DMS153 (cell line): ENCODE data around the gene DENND1A.
A peak's percentile ranks its signal among the peaks of the same experiment; 100 is the strongest.

ENCODE experiments used
- DNase-seq: peaks from one replicate; lab custom pipeline; 2025; lab: John Stamatoyannopoulos, UW

Gene DENND1A

DNA sequence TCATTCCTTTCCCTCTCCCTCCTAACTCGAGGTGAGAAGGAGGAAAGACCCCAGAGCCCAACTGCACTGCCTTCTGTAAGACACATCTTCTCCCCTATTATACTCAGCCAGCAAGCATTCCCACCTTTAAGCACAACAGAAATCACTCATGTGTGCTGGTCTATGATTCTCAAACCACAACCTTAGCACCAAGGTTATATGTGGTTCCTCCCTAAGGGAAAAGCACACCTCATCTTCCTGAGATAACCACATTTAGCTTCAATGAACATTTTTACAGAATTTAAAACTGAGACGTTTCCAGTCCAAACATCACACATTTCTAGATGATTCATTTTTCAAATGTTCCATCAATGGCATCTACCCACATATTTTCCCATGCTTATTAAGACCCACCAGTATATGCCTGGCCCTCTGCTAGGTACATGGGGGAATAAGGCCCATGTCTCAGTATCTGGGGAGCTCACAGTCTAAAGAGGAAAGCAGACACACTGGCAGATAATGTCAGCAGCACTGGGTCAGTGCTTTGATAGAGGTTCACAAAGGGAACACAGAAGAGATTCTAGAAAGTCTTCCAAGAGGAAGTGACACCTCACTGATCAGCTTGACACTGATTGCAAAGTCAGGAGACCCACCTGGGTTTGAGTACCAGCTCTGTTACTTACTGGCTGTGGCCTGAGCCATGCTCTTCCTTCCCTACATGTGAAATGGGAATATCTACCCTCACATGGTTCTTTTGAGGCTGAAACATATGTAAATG is 245.4 kb downstream of the DENND1A start:
- no peak for DNase-seq

DNA sequence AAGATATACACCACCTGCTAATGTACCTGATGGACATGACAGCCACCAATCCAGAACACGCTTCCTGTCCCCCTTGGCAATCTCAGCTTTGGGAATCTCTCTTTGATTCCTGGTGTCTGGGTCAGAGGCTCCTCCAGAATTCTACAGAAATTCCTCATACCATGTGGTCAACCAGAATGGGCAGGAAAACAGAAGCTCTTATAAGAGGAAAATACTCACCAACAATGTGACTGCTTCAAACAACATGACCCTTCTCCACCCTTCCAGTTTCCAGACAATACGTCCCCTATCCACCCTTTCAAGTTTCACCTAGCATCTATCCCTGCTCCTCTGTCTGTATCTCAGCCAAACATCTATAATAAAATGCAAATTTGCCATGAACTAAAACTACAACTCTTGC is 247.2 kb downstream of the DENND1A start:
- DNase-seq = no peak

DNA sequence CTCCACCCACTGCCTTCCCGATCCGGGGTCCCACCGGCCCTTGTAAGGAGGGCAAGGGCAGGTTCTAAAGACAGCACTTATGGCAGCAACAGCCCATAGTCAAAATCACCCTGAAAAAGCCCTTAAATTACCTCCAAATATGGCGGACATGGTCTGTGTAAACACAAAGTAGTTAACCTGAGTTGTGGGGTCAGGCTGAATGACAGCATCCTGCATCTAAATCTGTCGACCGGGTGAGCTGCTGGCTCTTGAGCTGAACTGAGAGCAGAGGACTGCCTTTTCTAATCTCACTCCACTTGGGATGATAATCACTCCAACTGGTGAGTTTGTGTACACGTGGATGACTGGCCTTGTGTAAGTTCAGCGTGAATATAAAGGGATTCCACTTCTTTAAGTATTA is 249.6 kb downstream of the DENND1A start:
- DNase-seq = no peak

DNA sequence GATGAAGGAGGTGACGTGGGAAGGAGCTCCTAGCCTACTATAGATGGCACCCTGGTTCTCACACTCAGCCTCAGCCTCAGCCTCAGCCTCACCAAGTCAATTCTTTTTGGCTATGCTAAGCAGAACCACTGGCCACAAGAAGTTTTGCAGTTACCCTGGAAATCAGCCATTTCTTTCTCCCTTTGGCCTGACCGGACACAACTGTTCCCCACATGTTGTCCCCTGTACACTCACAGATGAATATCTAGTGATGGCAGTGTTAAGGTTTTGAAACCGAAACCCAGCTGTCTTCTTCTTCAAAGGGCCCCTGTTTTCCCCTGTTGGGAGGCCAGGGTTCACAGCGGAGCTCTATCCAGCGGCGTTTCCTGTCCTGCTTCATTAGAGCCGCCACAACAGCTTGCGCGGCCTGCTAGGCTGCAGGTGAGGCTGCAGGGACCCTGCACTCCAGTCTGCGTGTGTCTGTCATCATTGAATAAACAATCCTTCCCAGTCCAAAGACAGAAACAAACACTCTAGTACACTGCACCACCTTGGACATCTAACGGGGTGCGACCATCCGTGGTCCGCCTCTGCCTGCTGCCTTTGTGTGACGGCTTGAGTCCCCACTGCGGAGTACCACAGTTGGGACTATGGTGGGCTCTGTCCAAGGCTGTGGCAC is 250.5 kb downstream of the DENND1A start:
- peak; percentile 55 for DNase-seq

DNA sequence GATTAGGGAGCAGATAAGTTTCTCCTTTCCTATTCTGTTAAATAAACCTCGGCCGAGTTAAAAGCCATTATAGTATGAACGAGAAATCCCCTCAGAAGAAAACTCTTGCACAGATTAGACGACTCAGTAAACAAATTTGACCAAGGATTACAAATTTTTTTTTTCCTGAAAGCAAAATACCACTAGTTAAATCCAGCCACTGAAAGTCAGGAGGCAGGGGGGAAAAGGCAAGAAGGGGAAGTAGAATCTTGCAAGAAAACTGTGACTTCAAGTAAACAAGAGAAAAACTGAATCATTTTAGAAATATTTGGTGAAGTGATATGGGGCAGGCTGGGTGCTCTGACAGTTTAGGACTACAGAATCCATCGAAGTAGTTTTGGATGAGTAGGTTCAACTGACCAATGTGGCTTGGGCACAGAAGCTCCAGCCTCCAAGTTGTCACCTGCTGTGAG is 251.0 kb downstream of the DENND1A start:
- DNase-seq = no peak

DNA sequence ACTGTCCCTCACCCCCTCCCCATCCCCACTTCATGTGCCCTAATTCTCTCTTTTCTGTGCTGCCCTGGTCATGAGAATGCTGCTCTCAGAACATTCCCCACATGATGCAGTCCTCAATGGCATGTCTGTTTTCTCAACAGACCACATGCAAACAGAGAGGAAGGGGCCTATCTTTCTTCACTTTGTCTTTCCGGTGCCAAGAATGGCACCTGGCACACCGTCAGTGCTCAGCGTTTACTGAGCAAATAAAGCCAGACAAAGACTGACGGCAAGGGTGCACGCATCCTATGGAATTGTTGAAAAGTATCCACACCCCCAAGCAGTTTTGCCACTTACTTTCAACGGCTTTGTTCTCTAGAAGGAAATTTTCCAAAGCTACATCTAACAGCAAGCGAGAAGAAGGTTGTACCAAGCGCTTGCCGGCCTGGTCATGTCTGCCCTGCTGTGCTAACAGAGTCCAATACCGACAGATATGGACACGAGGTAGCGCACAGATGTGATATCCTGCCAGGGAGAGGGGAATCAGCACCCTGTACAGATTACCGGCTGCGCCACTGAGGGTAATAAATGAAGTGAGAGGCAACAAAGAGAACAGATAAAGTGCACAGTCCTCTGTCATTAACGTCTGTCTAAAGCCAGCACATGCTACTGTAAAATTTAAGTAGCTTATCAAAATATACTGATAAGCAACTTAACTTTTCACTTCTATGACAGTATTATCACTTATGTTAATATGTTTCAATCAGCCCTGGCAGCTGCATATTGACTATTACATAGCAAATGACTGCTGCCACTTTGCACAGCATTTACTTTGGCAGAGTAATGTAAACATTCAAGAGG is 251.7 kb downstream of the DENND1A start:
- DNase-seq = peak; percentile 88

DNA sequence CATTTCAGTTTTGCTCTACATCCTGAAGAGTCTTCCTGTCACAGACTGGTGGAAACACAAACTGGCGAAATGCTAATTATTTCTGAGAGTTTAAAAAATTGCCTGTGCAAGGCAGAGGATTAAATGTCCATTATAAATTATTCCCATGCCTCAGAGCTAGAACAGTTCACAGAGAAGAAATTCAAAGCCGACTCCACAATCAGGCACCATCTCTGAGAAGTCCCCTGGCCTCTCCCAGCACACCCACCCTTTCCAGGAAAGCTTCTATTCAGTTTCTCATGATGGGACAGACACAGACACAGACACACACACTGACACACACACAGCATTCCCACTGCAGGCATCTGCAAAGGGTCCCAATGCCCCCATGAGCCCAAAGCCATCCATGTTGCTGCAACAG is 253.1 kb downstream of the DENND1A start:
- DNase-seq = no peak

DNA sequence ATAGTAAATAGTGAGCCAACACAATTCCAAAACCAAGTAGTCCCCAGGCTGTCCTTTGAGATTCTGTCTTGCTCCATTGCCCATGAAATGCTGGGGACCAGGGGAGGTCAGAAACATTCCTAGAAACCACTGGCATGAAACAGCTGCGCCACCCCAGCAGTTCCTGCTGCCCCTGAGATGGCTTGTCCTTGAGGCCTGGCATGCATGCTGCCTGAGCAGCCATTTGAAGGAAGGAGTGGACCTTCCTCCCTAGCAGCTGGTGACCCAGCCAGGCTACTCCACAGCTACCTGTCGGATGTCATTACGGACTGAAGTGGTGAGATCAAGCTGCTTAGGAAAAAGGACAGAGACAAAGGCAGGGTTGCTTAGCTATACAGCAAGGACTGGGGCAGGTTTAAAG is 260.6 kb downstream of the DENND1A start:
- no peak for DNase-seq

DNA sequence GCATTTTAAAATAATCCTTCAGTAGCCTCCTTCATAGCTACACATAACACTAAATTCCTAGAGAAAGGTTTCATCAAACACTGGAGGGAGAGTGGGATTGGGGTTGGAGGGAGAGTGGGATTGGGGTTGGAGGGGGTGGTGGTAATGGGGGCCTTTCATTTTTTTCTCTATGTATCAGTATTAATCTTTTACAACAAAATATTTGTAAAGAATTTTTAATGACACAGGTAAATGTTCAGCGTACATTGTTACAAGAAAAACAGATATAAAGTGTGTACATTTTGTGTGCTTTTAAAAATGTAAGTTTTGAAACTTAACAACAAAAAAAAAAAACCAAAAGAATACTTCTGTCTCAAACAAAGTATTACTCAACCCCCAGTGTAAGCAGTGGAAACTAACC is 266.4 kb downstream of the DENND1A start:
- no peak for DNase-seq

DNA sequence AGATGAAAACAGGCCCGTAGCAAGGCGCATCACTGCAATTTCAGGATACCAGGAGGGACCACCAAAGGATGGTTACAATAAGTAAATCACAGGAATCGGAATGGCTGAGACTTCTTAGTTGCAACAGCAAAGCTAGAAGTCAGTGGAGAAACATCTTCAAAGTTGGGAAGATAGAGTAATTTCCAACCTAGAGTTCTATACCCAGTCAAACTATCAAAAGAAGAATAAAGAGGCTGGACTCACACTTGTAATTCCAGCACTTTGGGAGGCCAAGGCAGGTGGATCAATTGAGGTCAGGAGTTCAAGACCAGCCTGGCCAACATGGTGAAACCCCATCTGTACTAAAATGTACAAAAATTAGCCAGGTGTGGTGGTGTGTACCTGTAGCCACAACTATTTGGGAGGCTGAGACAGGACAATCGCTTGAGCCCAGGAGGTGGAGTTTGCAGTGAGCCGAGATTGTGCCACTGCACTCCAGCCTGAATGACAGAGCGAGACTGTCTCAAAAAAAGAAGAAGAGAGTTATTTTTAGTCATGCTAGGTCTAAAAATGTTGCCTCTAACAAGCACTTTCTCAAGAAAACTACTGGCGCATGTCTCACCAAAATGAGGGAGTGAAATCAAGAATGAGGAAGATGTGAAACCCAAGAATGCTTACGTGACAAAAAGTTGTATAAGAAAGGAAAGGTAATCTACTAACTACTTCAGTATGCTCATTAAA is 267.7 kb downstream of the DENND1A start:
- no peak for DNase-seq

DNA sequence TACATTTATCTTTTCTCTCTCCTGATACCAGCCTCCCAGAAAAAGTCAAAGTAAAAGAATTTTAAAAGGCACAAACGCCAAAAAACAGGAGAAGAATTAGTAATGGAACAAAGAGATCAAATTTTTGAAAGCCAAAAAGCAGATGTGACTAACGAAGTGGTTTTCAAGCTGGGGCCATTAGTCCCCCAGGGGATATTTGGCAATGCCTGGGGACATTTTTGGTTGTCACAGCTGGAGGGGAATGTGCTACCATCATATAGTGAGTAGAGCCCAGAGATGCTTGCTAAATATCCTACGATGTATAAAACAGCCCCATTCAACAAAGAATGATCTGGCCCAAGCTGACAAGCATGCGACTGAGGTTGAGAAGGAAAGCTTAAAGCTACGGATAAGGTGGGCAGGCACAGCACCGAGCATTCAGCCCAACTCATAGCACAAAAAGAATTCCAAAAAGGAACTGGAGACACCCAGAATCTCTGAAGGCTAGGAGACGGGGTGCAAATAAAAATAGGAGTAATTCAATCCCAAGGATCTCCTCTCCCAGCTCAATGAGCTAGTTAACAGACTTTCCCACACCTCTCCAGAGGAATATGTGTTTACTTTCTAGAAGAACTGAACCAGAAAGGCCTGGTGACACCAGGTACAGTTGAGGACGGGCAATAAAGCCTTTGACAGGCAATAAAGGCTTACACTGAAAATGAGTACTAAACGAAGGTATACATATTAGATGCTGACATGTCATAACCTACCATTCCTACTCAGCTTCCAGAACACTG is 269.0 kb downstream of the DENND1A start:
- DNase-seq = no peak

DNA sequence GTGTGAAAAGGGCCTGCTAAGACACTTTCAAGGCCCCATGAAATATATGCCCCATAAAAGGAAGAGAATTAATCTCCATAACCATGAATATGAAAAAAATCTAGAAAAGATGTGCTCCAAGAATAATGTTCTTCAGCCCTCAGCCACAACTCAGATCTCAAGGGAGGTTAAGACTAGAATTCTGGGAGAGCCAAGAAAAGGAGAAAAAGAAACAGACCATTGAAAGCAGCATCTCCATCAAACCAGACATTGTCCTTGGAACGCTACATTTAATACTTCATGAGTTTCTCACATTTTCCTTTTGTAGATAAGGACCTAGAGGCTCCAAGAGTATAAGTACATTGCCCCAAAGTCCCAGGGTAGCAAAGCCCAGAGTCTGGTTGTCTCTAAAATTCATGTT is 270.6 kb downstream of the DENND1A start:
- DNase-seq = no peak

DNA sequence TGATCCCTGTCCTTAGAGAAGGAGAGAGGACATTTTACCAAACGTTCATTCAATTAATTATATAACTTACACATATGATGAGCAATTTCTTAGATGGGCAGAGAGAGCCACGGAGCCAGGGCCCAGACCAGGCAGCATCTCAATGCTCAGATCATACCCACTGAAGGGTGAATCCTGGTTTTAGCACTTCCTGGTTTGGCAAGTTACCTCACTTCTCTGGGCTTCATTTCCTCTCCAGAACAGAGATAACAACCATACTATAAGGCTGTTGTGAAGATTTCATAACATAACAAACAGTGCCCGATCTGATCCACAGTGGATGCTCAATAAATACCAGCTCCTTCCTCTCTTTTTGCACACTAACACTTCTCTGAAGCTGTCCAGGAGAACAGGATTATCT is 271.1 kb downstream of the DENND1A start:
- DNase-seq = no peak

DNA sequence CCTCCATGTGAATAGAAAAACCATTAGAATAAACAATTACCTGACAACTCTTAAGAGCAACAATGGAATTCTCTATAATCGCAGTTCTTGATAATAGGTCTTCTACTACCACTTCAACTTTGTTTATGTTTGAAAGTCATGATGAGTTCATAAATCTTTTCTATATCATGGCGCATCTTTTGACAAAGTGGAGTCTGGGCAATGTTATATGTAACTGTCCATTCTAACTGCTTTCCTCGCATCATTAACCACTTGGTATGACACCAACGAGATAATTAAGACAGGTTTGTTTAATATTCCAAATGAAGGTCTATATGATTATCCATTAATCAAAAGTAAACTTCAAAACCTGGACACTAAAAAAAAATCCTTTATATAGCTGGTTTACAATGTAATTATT is 272.0 kb downstream of the DENND1A start:
- DNase-seq = no peak

DNA sequence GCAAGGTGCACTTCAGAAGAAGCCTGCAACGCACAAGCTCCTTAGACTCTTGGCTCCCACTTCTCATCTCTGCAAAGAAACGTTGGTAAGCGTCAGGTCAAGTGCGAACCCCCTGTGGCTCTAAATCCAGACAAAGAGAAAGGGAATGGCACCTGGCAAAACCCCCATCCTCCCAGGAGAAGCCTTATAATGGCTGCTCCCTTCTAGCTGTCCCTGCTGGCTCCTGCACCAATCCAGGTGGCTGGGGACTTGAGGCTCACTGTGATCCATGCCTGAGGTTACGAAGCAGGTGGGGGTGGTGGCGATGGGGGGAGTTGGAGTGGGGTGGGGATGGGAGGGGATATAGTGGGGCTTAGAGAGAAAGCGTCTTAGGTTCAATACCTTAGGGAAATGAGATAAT is 272.8 kb downstream of the DENND1A start:
- no peak for DNase-seq

DNA sequence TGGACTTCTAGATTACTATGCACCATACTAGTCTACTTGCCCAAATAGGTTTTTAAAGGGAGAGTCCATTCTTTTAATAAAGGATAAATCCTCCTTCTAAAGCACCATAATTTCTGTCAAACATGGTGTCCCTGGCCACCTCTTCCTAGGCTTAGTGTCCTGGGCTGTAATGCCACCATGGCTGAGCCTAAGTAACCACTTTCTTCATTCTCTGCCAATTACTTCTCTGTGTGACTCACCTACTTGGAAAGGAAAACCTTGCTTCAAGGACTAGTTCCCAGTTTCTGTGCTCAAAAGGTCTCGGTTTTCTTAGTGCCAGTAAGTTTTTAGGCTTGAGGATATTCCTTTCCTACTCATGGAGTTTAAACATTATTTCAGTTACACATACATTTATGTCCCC is 273.4 kb downstream of the DENND1A start:
- DNase-seq = no peak

DNA sequence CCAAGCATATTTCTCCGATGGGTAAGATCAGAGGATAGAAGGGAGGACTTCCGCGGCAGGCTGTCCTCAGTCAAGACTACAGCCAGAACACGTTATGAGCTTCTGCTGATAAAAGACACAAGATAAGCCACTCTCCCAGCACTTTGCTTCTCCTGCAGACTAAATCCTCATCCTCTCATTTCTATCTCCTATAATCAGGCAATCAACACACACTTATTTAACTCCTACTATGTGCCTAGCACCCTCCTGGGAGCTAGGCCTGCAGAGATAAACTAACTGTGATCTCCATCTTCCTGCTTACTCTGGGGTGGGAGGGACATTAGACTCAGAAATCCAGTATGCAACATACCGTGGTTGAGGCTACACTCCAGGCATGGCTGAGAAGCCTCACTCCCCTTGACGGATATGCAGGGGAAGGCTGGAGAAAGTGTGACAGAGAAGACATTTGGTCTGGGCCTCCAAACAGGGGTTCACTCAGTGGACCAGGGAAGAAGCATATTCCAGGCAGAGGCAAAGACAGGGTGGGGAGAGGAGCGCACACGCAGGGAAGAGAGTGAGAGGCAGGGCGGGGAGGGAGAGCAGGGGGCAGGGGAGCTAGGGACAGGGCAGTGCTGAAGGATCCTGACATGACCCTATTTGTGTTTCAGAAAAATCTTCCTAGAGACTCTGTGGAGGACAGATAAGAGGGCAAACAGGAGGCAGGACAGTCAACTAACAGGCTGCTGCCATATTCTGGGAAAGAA is 274.1 kb downstream of the DENND1A start:
- DNase-seq = no peak

DNA sequence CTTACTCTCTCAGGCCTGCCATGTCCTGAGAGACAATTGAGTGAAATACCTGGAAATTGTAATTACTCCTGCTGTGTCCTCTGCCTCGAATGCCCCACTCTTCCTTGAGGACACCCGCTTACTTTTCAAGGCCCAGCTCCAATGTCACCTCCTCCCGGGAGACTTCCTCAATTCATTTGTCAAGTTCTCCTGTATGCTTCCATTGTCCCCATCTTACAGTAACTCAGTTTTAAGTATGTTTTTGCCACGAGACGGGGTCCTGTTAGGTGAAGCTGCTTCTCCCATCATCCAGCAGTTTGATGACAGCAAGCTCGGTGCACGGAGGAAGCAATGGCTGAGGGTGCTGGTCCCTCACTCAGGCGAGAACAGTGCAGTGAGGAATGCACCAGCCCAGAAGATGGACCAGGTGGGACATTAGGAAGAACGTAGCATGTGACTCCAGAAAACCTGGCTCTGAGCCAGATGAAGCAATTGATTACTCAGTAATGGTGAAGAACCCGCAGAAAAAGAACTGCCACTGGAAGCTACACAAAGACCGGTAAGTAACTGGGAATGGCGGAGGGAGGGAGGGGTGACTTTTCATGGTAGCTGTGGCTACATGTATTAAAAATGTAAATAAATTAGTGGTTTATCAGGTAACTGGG is 274.8 kb downstream of the DENND1A start:
- DNase-seq = no peak

DNA sequence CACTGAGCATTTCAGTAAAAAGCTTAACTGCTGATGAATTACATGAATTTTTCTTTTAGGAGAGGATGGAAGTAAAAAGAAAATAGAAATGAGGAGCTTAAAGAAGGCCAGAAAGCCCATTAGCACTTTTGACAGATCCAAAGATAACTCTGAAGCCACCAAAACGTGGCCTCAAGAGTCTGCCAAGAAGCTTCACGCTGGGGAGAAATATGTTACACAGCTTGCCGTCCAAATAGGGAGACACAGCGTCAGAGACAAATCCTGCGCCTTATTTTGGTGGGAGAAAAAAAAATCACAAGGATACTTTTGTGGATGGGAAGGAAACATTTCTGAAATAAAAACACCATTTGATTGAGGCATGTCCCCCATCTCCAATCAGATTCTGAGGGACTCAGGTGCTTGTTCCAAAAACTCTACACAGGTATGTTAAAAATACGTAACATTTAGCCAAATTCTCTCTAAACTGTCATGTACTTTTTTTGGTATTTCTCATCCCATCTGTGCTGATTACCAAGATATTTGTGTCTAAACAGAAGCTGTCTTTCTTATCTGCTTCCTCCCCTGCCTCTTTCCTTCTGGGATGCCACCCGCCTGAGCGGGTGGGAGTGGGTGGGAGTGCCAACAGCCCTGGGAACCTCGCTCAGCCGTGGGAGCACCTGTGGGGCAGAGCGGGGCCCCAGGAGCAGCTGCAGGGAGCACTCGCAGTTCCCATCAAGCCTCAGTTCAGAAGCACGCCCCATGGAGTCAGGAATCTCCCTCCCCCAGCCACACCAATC is 275.5 kb downstream of the DENND1A start:
- no peak for DNase-seq
